HG02798 (cell line): ENCODE results near the gene EFCAB14.
"Not testable (repeated sequence)": the region's sequence is repeated elsewhere in the genome, so short reads cannot be mapped to it uniquely, and the experiment has no call there.

Source experiments
- ATAC-seq: cut with Tn5 transposase; IDR thresholded peaks from one replicate; pipeline ENCODE4 v1.9.1; 2021; ENCODE audit warnings: mild to moderate bottlenecking; ENCODE audit not compliant: unreplicated experiment, poor library complexity

EFCAB14 gene

DNA sequence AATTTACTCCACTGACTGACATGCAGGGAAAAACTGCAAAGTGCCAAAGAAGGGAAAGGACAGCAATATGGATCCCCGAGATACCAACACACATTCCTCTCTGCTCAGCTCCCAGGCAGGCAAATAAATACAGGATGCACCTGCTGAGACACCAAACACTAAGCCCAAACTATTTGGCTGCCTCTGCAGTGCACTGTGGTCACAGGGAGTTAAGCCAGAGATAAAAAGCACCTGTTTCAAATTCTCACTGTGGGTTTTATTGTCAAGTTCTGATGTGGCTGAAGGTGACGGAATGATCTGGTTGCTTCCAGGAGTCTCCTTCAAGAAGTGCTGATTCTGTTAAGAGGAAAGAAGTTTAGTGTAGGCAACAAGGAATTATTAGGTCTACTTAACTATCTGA is 29.6 kb downstream of the EFCAB14 start:
- ATAC-seq = no peak

DNA sequence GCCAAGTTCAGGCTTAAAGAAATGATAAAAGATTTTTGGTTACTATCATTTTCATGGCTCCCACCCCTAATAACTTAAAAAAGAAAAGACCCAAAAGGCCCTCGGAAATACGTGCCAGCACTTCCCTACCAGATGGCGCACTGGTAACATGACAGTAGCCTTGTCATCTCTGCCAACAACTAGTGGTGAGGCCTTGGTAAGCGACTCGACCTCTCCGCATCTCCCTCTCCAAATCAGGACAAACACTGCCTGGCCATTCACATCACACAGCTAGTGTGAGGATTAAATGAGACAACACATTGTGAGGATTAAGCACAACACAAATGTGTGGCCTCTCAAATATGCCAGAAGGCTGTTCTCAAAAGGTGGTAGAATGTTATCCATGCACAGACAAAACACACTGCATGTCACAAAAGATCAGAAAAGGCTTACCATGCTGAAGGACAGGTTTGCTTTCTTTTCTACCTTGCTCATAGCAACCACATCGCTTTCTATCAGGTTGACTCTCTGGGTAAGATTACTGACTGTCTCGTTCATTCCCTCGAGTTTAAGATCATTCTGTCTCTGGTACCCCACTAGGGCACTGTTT is 30.9 kb downstream of the EFCAB14 start:
- ATAC-seq = no peak

DNA sequence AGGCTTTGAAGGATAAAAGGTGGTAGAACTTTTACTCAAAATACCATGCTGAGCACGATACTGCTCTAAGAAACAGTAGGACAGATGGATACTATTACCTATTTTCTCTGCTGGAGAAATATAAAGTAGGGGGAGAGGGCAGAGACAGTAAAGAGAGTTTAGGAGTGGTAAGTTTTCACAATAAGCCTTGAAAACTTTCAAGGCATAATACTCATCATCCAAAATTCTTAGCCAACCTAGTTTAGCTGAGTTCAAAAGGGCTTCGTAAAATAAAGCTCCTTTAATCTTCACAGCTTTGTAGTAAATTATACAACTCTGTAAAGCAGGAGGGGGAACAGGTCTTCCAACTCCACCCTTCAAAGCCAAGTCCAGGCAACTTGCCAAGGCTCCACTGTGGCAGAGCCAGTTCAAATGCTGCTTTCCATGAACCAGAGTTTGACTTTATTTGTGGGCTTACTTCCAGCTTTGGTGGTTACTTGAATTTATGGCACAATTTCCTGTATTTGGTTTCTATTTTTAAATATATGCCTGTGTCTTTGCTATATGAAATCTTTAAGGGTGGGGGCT is 31.7 kb downstream of the EFCAB14 start:
- ATAC-seq = no peak

DNA sequence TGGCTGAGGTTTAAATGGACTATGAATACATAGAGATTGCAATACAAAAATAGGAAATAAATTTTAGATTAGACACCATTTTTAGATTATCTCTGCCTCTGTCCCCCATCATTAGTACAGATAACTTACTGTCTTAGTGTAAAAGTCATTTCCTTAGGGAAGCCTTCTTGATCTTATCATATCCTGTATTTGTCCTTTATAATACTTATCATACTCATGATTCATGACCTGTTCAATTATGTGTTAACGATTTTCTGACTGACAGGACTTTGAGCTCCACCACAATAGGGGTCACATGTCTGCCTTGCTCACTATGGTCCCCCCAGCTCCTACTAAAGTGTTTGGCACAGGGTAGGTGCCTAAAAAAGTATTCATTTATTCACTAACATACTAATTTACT is 32.7 kb downstream of the EFCAB14 start:
- ATAC-seq = no peak

DNA sequence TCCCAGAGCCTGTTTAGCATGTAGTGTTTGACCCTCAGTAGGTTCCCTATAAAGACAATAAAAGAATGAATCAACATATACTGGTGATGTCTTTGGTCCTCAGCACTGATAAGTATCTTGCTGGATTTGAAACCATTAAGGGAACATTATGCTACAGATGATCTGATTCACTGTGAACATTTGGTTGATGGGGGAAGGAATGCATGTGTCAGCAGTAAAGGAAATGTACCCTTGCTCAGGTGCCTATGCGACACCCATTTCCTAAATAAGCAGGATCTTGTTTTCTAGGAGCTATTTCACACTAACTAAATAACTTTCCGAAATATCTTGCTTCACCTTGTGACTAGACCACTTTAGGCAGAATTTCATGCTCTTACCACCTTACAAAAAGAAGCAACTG is 34.2 kb downstream of the EFCAB14 start:
- no peak for ATAC-seq

DNA sequence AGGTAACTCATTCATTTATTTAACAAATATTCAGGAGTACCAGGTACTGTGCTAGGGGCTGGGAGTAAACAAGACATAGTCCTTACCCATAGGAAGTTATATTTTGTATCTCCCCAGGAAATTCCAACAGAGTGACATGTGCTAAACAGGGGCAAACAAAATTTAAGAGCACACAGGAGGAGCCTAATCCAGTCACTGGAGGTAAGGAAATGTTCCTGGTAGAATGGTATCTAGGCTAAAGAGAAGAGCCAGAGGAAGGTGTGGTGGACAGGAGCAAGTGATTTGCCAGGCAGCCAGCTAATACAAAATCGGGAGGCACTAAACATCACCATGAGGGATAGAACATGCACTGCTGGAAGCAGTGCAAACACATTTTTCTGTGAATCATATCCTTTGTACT is 36.9 kb downstream of the EFCAB14 start:
- ATAC-seq = no peak

DNA sequence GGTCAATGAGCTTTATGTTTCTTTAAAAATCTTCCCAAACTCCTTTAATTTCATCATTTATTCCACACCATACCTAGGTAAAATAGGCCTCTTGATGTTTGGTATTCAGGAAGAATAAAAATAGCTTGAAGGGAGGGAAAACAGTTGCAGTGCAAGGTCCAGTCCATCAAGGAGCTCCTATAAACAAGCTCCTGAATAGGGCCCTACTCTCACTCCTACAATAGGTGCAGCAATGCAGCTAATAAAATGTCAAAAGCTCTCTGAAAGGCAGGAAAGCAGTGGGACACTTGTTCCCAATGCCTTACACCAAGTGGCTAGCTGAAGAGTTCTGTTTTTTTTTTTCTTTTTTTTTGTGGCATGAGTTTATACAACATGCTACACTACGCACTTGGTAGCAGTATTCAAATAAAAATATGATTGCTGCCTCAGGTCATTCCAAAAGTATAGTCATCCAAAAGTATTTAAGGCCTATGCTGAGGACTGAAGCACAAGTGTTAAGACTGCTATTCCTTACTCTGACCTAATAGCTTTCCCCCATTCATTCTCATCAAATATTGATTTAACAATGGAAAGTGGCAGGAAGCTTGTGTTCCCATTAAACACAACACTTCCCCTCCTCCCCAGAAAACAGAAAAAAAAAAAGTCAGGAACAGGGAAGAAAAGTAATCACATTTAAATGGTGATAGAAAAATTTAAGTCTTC is 37.4 kb downstream of the EFCAB14 start:
- ATAC-seq = no peak

DNA sequence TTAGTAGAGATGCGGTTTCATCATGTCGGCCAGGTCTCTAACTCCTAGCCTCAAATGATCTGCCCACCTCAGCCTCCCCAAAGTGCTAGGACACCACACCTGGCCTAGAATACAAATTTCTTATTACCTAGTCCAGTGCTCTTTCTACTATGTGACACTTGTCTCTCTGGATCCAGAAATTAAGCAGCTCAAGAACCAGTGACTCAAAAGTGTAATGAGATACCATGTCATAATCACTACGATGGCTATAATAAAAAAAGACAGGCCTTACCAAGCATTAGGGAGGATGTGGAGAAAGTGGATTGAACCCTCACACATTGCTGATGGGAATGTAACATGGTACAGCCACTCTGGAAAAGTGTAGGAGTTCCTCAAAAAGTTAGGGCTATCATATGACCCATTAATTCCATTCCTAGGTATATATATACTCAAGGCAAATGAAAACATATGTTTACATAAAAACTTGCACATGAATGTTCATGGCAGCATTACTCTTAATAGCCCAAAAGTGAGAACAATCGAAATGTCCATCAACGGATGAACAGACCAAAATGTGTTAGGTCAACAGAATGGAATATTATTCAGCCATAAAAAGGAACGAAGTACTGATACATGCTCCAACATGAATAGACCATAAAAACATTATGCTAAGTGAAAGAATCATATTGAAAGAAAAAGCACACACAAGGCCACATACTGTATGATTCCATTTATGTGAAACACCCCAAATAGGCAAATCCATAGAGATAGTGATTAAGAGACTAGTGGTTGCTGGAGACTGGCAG is 38.9 kb downstream of the EFCAB14 start:
- ATAC-seq = no peak

DNA sequence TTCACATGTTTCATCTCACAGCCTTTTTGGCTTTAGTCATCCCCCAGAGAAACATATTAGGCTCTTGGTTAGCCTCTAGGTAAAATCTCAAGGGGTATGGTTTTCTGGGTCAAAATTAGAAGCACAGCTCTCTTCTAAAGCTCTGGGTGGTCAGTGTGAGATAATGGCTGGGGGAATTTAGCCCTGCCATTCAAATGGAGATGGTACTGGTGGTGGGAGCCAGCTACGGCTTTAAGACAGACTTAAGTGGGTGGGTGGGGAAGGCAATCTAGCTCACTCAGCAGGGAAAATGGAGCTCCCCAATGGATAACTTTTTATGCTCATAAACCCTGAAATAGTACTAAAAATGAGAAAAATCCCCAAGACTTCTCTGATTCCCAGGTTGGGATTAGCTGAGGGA is 41.6 kb downstream of the EFCAB14 start:
- no peak for ATAC-seq

DNA sequence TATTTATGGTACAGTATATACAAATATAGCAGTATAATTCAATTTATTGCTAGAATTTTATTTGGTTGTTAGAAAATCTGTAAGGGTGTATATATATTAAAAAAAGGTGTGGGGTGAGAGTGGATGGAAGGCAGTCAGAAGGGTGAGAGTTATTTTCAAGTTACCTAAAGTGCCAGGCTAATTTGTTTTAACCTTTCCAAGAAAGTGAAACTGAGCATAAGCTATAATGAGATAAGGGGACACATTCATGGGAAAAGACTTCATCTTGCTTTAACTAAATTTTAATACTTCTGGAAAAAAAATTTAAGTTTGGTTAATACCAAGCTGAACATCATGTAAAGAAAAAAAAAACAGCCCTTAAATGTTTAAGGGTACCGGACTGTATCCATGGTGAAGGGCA is 42.4 kb downstream of the EFCAB14 start:
- no peak for ATAC-seq

DNA sequence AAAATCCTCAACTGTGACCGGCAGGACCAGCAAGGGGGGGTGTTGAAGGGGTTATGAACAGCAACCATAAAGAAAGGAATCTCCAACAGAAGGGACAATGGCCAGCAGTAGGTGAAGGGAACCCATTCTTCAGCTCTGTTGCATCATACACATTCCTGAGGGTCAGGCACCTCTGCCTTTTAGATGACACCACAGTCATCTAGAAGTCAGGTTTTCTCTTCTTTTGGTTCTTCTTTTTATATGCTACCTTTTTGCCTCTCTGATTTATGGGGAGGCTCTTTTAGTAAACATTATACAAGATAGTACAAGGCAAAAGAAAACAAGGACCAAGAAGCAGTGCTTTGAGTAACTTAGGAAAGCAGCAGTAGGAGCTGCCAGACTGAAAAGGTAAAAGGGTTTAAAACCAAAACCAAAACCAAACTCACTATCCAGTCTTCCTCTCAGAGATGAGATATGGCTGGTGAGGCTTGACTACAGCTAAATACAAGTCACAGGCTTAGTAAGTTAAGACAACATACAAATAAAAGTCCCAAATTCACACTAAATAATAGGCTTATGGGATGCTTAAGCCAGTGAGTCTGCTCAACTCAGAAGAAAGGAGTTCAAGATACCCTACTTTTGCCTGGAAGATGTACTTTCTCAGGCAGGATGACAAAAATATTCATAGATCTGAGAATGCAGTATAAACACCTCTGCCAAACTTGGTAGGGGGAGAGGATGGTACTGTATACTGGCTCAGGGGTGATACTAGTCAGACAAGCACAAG is 43.2 kb downstream of the EFCAB14 start:
- peak; percentile 80 for ATAC-seq

DNA sequence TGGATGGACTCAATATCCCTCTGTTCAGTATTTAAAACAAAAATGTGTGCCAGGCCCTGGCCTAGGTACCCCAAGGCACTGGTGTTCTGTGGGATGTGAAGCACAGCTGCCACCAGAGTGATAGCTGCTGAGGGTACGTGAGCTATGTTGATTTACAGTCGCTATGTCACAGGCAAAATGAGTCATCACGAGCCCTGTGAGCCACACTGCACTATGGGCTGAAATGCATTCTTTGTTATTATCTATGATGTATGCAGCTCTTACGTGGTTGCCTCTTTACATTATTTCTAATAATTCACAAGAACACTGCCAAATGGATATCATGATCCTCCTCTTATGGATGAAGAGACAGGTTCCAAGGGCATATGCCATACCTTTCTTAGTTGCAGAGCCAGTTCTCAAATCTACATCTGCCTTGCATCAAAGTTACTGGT is 45.1 kb downstream of the EFCAB14 start:
- no peak for ATAC-seq

DNA sequence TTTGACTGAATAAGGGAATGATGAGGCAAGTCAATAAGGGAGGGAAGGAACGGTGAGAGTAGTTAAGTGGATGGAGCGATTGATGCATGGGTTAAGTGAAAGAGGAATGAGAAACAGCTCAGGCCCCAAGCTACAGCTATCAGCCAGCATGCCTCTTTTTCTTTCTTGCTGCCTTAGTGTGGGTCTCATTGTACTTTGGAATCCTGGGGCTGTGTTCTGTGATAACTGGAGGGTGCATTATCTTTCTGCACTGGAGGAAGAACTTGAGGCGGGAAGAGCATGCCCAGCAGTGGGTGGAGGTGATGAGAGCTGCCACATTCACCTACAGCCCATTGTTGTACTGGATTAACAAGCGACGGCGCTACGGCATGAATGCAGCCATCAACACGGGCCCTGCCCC is 46.2 kb downstream of the EFCAB14 start:
- no peak for ATAC-seq

DNA sequence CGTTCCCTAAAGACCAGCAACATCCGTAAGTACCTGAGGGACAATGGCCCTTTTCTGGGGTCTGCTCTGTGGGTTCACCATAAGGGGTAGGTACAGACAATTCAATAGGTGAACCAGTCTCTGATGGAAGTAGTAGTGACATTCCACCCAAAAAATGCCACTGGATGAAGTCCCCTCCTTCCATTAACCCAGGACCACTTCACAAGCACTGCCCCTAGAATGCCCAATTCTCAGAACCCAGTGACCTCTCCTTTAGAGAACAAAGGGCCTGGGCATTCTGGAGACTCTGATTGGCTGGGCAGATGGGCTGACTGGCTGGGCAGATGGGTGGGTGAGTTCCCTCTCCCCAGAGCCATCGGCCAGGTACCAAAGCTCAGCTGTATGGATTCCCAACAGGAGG is 47.4 kb downstream of the EFCAB14 start, which contains the start of gene TEX38:
TEX38 (plus strand) TSS at position 301 of the 400 bp plus-strand sequence; CDS start at position 382, 81 bp downstream.
- no peak for ATAC-seq

DNA sequence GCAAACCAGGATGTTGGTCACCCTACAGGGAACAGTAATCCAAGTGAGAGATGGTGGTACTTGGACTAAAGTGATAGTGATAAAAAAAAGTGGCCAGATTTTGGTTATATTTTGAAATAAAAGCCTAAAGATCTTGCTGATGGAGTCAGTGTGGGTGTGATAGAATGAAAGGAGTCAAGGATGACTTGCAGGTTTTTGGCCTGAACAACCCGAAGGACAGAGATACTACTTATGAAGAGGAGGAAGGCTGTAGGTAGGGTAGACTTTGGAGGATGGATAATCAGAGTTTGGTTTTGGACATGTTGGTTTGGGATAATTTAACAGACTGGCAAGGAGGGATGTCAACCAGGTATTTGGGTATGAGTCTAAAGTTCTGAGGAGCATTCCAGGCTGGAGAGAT is 48.8 kb downstream of the EFCAB14 start:
- ATAC-seq = no peak

DNA sequence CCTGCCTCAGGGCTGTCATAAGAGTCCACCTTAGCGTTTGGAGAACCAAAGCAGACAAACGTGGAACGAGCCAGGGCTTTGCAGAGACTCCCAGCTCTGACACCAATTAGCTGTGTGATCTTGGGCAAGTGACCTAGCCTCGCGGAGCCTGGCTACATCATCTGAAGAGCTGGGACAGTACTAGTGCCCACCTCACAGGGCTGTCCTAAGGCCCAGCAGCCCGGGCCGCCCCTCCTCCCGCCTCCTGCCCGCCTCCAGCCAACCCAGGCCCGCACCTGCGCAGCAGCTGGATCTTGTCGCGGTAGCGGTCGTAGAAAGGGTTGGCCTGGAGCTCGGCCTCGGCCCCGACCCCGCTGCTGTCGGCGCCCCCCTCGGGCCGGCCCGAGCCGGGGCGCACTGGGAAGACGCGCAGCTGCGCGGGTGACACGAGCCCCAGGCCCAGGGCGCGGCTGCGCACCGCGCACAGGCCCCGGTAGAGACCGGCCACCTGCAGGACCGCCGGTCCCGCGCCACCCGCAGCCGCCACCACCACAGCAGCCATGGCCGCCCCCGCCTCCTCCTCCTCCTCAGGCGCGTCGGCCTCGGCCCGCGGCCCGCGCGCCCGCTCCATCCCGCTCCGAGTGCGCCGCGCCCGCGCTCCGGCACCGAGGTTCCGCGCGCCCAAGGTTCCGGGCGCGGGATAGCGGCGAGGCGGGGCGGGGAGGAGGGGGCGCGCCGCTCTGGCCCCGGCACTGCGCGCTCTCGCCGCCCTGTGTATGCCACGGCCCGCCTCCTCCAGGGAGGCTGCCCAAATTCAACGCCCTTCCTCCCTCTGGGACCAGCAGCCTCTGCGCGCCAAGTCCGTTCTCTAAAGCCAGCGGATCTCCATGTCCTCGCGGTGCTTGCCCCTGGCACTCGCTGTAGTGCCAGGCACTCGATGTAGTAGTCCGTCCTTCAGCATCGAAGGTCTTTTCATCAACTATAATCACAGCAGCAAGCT is 50.8 kb downstream of the EFCAB14 start, which contains the start of gene ATPAF1:
ATPAF1 (minus strand) TSS at position 583 of the 979 bp plus-strand sequence; CDS start at position 541, 42 bp downstream.
- ATAC-seq = peak; percentile 83

DNA sequence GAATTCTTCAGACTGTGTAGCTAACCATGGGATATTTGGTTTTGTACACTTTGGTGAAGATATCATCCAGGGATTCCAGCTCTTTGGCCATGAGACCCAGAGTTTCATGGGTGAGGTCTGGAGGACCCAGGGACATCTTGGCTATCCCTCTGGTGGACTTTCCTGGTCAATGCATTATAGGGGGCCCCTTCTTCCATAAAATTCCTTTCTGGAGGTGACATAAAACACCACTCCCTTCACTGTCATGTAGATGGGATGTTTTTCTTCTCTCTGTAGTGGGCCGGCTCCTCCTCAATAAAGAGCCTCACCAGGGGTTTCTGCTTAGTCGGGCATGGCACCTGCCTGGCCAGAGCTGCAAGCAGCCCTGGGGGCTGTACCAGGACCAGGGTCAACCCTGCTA is 52.9 kb downstream of the EFCAB14 start:
- ATAC-seq = no peak

DNA sequence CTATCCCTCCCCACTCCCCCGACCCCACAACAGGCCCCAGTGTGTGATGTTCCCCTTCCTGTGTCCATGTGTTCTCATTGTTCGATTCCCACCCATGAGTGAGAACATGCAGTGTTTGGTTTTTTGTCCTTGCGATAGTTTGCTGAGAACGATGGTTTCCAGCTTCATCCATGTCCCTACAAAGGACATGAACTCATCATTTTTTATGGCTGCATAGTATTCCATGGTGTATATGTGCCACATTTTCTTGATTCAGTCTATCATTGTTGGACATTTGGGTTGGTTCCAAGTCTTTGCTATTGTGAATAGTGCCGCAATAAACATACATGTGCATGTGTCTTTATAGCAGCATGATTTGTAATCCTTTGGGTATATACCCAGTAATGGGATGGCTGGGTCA is 56.0 kb downstream of the EFCAB14 start:
- not testable (repeated sequence) for ATAC-seq

DNA sequence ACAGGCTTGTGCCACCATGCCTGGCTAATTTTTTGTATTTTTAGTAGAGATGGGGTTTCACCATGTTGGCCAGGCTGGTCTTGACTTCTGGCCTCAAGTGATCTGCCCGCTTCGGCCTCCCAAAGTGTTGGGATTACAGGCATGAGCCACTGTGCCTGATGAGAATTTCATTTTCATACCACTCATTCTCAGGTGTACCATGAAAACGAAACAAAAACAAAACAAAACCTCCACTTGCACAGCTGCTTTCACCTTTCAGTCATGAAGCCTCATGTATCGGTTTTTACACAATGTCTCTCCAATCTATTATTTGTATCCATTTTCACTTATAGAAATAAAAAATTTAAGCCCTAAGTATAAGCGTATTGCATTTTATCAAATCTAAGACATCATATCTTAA is 58.8 kb downstream of the EFCAB14 start:
- ATAC-seq = peak; percentile 85
